Non-pigmented ciliary epithelial cell (primary cell): ENCODE data around the gene USP25.

Source experiments
- DNase-seq: peaks from one replicate; pipeline ENCODE4 v3.0.0-alpha.2; 2010; ENCODE audit warnings: low read depth

Gene USP25

DNA sequence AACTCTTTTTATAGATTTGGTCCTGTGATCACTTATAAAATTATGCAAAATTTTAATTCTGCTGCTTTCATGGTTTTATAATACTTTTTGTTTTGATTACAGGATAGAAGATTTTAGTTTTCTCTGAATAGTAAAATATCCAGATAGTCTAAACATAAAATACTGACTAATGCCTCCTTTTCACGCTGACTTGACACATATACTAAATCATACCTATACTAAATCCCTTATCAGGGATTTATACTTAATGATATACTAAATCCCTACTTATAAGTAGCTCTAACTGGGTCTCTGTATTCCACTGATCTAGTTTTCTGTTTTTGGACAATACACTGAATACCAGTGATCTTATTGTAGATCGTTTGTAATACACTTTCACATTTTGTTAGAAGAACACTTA is 128.0 kb downstream of the USP25 start:
- no peak for DNase-seq

DNA sequence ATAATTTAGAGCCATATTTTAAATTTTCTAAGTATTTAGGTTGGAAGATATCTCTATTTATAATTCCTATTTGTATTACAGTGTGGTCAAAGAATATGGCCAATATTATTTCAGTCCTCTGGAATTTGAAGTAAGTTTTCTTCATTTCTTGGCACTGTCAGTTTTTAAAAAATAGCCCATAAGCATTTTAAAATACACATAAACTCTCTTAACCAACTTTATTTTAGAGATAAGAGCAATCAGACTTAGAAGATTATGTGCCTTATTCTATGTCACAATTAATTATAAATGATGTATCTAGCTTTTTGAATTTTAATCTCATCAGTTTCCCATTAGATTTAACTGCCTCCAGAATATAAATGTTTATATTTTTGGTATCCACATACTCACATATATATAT is 130.8 kb downstream of the USP25 start:
- DNase-seq, result no peak

GRCh38 chr21:15868940-15869339 is 139.2 kb downstream of the USP25 start:
- no peak for DNase-seq

DNA sequence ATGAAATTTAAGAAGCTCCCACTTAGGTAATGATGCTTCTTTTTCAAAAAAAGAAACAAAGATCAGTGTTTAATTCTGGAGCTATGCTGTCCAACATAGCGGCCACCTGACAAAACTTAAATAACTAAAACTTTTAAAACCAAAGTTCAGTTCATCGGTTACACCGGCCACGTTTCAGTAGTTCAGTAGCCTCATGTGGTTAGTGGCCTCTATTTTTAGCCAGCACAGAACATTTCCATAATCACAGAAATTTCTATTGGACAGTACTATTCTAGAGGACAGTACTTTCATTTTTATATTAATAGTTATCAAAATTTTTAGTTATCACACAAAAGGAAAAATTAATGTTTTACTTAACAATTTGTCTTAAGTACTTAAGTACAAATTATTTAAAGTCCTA is 141.0 kb downstream of the USP25 start:
- DNase-seq, result no peak

DNA sequence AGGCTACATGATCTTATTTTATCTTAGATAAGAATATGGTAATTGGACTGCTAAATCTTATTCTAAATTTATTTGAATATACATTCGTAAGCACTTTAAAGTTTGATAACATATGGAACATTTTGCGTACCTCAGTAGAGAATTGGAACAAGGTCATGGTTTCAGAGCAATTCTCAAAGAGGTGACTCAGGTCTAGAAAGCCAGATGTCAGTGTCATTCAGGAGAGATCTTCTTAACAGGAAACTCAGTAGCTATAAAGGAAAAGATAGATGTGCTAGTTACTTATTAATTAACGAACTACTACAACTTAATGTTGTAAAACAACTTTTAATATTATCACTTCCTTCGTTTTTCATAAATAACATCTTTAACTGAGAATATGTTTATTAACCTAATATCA is 142.5 kb downstream of the USP25 start:
- DNase-seq, result no peak

- DNase-seq, result no peak
Observed at GRCh38 chr21:15874615-15875014, 144.8 kb downstream of the USP25 start.

- no peak for DNase-seq
Observed at GRCh38 chr21:15875286-15875685, 145.5 kb downstream of the USP25 start.

- DNase-seq, result no peak
Observed at GRCh38 chr21:15893902-15894301, 164.1 kb downstream of the USP25 start.

- no peak for DNase-seq
Observed at GRCh38 chr21:15894596-15894995, 164.8 kb downstream of the USP25 start.

DNA sequence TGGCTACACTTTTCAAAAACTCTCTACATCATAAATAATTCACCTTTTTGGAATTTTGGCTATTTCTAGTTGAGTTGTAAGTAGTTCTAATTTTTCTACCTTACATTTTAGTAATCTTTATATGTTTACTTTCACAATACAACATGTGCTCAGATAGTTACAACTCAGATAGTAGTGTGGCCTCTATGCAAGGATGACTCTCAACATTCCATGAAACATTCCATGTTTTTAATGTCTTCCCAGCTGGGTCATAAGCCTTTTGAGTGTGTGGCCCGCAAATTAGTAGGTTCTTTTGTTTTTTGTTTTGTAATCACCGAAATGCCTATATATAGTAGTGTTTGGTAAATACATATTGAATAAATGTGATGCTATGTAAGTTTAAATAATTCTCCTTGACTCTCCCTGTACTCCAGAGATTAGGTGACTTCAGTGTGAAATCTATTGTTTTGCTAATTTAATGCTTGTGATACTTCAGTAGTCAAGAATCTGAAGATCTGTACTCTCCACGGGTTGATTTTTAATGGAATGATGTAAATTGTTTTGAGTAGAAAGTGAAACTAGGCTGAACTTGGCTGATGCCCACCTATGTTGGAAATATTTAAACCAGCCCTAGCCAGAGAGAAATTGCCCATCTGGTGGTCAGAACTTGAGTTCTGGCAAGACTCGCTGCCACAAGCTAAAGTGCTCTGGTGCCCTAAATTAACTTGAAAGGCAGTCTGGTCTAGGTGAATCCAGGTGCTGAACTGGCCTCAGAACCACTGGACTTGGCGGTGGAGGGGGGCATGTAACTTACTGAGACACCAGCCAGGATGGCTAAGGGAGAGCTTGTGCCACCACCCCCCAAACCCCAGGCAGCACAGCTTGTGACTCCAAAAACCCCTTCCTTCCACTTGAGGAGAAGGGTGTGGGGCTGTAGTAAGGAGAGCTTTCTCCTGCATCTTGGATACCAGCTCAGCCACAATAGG is 165.6 kb downstream of the USP25 start:
- no peak for DNase-seq

GRCh38 chr21:15896501-15896900 is 166.7 kb downstream of the USP25 start:
- DNase-seq, result no peak

DNA sequence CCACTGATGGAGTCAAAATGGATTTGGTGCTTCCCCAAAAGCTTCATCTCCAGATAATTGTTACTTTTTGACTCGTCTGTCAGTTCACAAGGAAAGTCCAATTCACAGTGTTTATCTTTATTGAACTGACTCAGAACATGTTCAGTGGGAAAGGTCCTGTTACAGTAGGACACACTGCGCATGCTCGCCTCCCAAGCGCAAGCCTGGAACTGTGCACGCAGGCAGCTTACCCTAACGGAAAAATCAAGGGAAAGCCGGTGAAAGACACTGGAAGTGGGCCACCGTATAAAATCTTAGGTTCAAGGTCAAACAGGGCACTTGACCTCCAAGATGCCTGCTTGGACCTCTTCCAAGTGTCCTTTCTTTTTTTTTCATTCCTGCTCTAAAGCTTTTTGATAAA is 174.6 kb downstream of the USP25 start:
- DNase-seq, result no peak

GRCh38 chr21:15908187-15908586 is 178.4 kb downstream of the USP25 start:
- peak; percentile 22 for DNase-seq

- no peak for DNase-seq
Observed at GRCh38 chr21:15928196-15928595, 198.4 kb downstream of the USP25 start.

GRCh38 chr21:15928686-15929425 is 199.1 kb downstream of the USP25 start:
- no peak for DNase-seq

- DNase-seq, result no peak
Observed at GRCh38 chr21:15929536-15929935, 199.8 kb downstream of the USP25 start.
